Measurements from ENCODE around the gene RASSF3. TPM values are rescaled to one million over a fixed set of nuclear protein-coding genes. Genes with fewer than 3 reads are reported as not detected.

The RASSF3 gene
- polyA plus RNA-seq, 5 donors: 26.1 to 39.2 (median 31.2) TPM

DNA sequence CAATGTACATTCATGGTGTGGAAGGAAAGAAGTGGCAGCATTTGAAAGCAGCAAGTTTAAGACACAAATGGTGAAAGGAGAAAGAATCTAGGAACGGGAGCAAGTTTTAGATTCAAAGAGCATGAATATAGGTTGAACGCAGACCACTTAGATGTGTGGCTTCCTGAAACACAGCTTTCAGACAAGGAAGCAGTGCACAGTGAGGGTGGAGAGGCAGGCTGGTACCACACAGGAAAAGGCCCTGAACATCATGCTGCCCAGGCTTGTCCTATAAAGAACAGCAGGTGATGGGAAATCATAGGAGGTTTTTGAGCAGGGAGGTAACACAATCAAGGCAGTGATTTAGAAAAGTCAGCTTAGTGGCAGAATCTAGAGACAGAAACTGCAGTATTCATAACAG is 113.3 kb downstream of the RASSF3 start:
- DNase-seq: no peak

DNA sequence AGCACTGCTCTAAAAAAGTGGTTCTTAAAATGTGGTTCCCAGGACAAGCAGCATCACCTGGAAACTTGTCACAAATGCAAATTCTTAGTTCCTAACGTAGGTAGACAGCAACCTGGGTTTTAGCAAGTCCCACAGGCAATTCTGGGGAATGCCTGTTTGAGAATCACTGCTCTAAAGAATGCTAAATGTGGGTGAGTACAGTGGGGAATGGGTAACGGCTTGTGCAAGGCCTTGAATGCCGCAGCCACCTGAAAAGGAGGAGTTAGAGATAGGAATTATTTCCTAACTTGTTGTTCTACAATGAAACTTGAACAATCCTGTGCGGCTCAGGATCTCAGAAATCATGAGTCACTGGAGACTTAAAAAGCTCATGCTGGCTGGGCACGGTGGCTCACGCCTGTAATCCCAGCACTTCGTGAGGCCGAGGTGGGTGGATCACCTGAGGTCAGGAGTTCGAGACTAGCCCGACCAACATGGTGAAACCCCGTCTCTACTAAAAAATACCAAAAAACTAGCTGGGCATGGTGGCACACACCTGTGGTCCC is 114.0 kb downstream of the RASSF3 start:
- DNase-seq: no peak

DNA sequence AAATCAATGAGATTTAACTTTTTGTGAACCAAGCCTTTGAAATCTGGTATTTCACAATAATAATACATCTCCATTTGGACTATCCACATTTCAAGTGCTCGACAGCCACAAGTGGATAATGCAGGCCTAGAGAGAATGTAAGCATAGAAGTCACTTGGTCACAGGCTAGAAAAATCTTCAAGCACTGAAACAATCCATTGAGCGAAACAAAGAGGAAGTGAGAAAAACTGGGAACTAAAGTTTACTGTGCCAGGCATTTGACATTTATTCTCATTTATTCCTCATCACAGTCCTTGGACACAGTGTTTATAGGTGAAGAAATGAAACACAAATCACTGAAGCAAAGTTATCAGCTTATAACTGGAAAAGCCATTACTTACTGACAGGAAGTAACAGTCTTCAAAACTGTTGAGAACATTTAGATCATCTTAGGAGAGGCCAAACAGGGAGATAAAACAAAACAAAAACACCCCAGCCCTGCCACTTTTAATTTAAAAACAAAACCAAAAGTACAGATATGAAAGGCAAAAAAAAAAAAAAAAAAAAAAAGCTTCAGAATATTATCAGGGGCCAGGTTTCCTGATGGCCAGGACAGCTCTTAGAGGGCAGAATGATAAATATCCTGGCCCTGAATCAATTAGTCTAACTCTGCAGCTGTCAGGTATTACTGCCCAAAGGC is 119.8 kb downstream of the RASSF3 start:
- DNase-seq: no peak

DNA sequence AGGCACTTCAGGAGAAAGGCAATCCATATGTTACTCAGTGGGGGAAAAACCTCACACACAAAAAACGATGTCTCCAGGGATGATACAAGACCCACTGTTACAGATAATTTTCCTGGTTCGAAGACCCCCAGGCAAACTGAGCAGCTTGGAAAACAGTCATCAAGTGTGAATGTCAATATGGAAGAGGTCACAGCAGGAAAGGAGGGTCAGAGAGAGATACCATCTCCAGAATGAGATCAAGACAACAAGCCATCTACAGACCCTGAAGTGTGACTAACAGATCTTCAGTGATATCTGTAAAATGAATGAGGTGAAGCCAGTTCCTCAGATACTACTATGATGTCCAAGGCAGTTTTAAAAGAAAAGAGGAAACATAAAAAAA is 120.3 kb downstream of the RASSF3 start:
- DNase-seq: no peak

DNA sequence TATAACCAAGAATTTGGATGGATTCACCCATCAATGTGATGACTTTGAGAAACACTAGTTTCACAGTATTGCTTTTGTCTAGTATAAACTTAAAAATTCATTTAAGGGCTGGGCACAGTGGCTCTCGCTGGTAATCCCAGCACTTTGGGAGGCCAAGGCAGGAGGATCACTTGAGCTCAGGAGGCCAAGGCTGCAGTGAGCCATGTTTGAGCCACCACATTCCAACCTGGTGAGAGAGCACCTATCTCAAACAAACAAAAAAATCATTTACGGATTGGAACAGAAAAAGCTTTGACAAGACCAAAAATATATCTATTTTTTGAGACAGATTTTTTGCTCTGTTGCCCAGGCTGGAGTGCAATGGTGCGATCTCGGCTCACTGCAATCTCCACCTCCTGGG is 121.4 kb downstream of the RASSF3 start:
- no peak for DNase-seq

DNA sequence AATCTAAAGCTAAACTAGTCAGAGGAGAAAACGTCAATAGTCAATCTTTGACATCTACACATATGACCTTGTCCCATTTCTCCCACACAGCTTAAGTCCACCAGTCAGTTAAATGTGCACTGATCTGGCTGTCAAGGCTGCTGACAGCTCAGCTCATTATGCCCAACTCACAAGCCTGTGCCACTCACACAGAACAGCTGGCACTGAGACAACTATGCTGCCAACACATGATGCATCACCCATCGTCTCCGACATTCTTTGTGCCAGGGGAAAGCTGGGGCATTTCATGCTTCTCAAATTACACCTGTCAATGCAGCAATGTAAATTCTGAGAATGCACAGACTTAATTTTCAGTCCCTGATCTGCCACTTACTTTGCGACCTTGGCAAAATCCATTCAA is 123.6 kb downstream of the RASSF3 start:
- DNase-seq: no peak

DNA sequence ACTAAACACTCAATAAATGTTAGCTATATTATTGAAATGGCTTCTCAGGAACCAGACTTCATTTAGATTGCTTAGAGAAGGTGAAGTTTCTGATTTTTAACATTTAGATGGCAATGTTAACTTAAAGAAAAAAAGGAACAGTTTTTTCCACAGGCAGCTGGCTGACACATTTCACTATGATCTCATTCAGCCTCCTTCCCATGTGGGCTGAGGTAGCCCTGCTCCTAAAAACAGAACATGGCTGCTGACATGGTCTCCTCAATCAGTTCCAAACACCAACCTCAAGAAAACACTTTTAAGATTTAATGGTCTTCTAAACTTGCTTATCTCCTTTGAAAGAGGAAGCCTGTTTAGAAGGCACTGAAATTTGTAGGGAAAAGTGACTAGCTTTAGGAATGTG is 125.1 kb downstream of the RASSF3 start:
- no peak for DNase-seq

DNA sequence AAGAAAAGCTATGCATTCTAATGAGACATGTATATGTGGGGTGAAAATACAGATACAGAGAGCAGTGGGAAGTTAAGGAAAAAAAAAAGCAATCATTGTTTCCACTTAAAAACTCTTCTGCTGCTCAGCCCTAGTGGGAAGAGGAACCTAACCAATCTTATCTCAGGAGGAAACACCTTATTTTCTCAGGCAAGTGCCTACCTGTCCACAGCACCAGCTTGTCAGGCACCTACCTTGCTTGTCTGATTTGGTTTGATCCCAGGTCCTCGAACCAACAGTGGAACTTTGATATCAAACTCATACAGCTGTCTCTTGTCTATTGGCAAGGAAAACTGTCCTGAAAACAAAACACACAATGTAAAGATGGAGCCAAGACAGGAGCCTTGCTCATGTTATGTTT is 126.5 kb downstream of the RASSF3 start:
- no peak for DNase-seq

DNA sequence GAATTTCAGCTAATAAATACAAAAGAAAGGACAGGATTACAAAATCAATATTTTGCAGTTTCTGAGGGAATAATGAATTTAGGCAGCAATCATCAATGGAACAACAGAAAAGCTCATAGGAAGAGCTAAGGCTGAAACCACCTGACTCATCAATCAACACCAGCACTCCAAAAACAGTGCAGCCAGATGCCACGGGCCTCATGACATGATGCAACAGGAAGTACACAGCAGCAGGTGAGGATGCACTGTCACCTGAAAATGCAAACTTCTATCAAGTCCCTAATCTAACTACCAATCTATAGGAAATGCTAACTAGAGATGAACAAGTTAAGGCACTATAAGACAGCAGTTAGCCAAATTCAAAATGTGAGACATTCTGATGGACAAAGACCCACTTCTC is 127.2 kb downstream of the RASSF3 start:
- DNase-seq: no peak

DNA sequence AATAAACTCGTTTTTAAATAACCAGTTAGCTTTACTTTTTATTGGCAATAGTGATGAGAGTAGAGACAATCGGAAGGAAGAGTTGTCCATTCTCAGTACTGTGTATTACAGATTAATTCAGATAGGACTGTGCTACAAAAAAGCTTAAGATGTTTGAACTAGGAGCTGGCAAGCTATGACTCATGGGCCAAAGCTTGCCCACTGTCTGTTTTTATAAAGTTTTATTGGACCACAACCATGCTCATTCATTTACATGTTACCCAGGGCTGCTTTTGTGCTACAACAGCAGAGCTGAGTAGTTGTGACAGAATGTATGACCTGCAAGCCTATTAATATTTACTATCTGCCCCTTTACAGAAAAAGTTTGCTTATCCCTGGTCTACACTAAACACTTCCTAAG is 129.5 kb downstream of the RASSF3 start:
- DNase-seq: no peak

DNA sequence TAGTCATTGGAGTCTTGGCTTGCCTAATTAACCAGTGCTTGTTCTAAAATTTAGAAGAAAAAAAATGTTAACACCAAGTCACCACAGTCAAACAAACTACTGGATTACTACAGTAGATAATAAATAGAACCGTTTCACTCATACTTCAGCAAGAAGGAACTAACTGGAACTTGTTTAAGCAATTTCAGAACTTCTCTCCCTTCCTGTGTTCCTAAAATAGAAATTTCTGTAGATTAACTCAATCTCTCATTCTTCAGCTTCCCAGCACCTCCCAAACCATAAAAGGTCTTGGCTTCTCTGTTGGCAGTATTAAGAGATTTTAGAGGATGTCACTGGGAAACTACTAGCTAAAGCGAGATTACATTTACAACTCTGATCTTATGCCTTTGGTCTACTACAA is 130.4 kb downstream of the RASSF3 start:
- no peak for DNase-seq

DNA sequence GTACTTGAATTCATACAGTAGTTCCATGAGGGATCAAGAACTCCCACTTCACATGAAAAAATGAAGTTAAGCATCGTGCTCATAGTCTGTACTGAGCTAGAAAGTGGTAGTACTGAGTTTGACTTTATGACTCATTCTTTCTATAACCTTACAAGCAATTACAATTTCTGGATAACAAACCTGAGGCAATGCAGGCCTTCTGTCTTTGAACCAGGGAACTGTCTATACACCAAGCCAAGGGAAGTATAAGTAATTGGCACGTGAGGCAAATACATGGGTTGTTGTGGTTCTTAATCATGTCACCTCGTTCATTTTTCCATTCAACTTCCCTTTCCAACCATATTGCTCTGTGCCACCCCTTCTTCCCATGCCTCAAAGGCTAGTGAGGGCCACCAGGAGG is 132.1 kb downstream of the RASSF3 start:
- DNase-seq: no peak

DNA sequence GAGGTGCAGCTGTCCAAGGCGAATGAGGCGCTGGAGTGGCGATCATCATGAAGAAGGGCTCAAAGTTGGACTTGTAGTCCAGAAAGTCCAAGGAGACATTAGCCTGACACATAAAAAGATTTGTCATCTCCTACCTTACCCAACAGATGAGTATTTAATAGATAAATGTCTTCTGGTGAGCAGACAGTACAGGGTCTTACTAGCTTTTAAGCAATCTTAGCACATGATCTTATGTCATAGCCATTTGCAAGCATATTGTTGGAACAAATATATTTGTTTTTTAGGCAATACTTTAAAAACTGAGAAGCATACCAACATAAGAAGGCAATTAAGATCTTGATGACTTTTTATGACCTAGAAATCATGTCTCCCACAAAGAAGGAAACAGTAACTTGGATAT is 132.9 kb downstream of the RASSF3 start:
- DNase-seq: no peak

DNA sequence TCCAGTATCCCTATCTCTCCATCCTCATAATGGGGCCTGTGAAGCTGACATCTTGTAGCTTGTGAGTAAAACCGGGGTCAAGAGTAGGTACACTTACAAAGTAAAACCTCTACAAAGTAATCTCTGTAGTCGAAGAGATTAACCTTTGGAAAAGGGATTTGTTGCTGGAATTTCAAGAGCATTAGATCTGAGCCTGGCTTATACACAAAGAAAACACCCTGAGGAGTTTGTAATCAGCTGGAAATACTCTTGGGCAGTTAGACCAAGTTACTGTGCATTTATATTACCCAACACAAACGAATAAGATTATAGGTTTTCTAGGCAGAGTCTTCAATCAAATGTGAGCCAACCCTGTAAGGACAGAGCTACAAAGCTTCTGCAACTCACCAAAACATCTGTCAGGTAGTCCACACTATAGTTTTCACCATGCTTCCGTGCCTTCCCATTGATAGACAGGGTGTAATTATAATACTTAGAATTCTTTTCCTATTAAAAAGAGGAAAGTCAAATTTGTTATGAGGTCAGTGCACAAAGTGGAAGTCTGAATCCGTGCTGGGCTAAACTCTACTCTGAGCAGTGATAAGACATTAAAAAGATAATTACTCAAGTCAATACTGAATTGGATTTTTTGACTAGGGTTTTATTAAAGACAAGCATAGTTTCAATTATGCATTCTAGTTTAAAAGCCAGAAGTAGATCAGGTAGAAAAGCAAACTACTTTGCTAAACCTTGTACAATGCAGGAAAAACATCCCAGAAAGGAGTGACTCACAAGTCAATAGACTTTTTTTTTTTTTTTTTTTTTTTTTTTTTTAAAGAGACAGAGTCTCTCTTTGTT is 134.3 kb downstream of the RASSF3 start:
- no peak for DNase-seq

DNA sequence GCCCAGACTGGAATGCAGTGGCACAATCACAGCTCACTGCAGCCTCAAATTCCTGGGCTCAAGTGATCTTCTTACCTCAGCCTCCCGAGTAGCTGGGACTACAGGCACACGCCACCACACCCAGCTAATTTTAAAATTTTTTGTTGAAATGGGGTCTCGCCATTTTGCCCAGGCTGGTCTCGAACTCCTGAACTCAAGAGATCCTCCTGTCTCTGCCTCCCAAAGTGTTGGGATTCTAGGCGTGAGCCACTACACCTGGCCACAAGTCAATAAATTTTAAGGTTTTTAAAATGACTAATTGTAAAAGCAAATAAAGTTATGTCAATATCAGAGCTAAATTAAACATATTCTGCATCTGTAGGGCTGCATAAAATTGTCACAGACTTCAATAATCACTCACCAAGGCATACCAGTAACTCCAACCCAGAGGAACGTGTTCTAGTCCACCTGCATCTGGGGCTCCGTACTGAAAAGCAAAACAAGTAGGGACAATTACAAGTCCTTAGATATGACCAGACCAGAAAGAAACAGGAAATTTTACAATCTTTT is 135.0 kb downstream of the RASSF3 start:
- DNase-seq: no peak

DNA sequence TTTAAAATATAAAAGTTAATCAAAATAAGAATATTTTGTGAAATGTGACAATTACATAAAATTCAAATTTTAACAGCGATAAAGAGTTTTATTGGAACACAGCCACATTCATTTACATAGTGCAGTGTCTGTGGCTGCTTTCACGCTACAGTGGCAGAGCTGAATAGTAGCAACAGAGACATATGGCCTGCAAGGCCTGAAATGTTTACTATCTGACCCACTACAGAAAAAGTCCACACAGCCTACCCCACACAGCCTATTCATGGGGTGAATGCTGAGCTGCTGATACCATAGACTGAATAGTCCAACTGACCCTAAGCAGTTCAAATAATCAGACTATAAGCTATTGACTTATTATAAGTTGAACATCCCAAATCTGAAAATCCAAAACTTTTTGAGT is 135.7 kb downstream of the RASSF3 start:
- DNase-seq: no peak

DNA sequence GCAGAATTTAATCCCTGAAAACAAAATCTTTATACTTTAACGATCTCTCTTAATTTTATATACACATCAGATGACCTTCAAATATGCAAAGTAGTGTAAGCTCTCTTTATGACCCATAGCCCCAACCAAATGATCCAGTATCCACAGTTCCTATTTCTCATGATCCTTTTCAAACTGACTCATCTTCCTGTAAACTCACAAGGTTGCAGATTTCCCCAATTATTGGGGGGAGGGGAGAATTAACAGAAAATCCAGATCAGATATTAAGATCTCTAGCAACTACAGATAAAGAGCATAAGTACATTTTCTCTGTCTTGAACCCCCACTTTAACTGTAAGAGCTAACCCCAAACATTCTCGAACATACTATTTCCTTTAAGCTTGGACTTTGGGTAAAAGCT is 136.4 kb downstream of the RASSF3 start:
- DNase-seq: no peak

Other genes starting within 250 kb of the RASSF3 start
- gene C12orf56, start 219.7 kb upstream of the RASSF3 start, polyA plus RNA-seq (ENCODE audit: insufficient read depth in 1 of 5, insufficient read length in 5 of 5, low replicate concordance in 1 of 5): under 1 TPM; 0.03 to 0.22 (median 0.15) TPM
- gene XPOT, start 206.1 kb upstream of the RASSF3 start, polyA plus RNA-seq (ENCODE audit: insufficient read depth in 1 of 5, insufficient read length in 5 of 5, low replicate concordance in 1 of 5): 10 to 100 TPM; 43.1 to 60.4 (median 51.8) TPM
- 10 to 100 TPM; 21.9 to 29.6 (median 27.1) TPM for gene TBK1, start 158.4 kb upstream of the RASSF3 start, polyA plus RNA-seq (ENCODE audit: insufficient read depth in 1 of 5, insufficient read length in 5 of 5, low replicate concordance in 1 of 5)
- gene GNS, start 148.9 kb downstream of the RASSF3 start, polyA plus RNA-seq (ENCODE audit: insufficient read depth in 1 of 5, insufficient read length in 5 of 5, low replicate concordance in 1 of 5): 100 to 1,000 TPM in 1 of 5 donors, 10 to 100 TPM in 4; 60.6 to 104 (median 91.7) TPM
- gene TBC1D30, start 214.2 kb downstream of the RASSF3 start, polyA plus RNA-seq (ENCODE audit: insufficient read depth in 1 of 5, insufficient read length in 5 of 5, low replicate concordance in 1 of 5): 10 to 100 TPM in 2 of 5 donors, 1 to 10 TPM in 3; 5.2 to 11.2 (median 9.1) TPM

All from right lung (tissue), 5 donors.